ENCODE measurements around the gene TSPAN33. TPM values are rescaled to one million over a fixed set of nuclear protein-coding genes. Genes with fewer than 3 reads are reported as not detected.
A peak's percentile ranks its signal among the peaks of the same experiment; 100 is the strongest.

TSPAN33 gene
- total RNA-seq, 4 donors from 2014 or later, result 1.9 to 15.5 (median 9.9) TPM

- Histone ChIP-seq H3K9me3 (no peaks in the 10 kb centered on the region), H3K4me3 (no peak overlapping the region), H3K36me3 (no peaks in the 10 kb centered on the region), H3K27ac (no peak overlapping the region), H3K27me3 (peaks cover 5% of the 10 kb centered on the region), H3K4me1 (peaks cover 0 to 27% (median 4%) of the 10 kb centered on the region in 3 donors)
- WGBS, 2 donors (ENCODE audit: low coverage in 1 of 2), result 66 to 87% methylated on average over 2 to 4 of the region's 6 CpGs
- TF ChIP-seq POLR2AphosphoS5 (IDR thresholded peaks at IDR 0.05), result no peak
- no peak for TF ChIP-seq EP300 (IDR thresholded peaks at IDR 0.05)
- TF ChIP-seq, protein P1, sequence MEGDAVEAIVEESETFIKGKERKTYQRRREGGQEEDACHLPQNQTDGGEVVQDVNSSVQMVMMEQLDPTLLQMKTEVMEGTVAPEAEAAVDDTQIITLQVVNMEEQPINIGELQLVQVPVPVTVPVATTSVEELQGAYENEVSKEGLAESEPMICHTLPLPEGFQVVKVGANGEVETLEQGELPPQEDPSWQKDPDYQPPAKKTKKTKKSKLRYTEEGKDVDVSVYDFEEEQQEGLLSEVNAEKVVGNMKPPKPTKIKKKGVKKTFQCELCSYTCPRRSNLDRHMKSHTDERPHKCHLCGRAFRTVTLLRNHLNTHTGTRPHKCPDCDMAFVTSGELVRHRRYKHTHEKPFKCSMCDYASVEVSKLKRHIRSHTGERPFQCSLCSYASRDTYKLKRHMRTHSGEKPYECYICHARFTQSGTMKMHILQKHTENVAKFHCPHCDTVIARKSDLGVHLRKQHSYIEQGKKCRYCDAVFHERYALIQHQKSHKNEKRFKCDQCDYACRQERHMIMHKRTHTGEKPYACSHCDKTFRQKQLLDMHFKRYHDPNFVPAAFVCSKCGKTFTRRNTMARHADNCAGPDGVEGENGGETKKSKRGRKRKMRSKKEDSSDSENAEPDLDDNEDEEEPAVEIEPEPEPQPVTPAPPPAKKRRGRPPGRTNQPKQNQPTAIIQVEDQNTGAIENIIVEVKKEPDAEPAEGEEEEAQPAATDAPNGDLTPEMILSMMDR (IDR thresholded peaks at IDR 0.05), result no peak
- TF ChIP-seq POLR2A (IDR thresholded peaks at IDR 0.05), result no peak
- ATAC-seq, result no peak
These were observed 40.6 kb downstream of the TSPAN33 start for GRCh38 chr7:129184981-129185670.

DNA sequence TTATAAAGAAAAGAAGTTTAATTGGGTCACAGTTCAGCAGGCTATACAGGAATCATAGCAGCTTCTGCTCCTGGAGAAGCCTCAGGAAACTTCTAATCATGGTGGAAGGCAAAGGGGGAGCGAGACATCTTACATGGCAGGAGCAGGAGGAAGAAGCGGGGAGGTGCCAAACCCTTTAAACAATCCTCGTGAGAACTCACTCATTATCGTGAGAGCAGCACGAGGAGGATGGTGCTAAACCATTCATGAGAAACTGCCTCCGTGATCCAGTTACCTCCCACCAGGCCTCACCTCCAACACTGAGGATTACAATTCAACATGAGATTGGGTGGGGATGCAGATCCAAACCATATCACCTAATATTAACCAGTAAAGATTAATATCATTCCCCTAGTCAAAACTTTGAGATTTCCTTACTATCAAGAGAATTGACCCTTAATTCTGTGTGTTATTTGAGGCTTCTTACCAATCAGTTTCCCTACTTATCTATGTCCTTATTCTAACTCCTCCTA lies 42.3 kb downstream of the TSPAN33 start:
- no peaks in the 10 kb centered on the region for H3K36me3 ChIP-seq
- H3K4me3 ChIP-seq, result no peak overlapping the region
- no peak for ATAC-seq
- H3K4me1 ChIP-seq, result peaks cover 0 to 40% (median 9%) of the 10 kb centered on the region in 3 donors
- no peak for TF ChIP-seq POLR2A (IDR thresholded peaks at IDR 0.05)
- TF ChIP-seq, protein P1 (IDR thresholded peaks at IDR 0.05), result no peak
- TF ChIP-seq EP300 (IDR thresholded peaks at IDR 0.05), result no peak
- TF ChIP-seq POLR2AphosphoS5 (IDR thresholded peaks at IDR 0.05), result no peak
- no peak overlapping the region for H3K27ac ChIP-seq
- H3K27me3 ChIP-seq, result no peaks in the 10 kb centered on the region
- 89 to 100% methylated on average over 1 to 5 of the region's 6 CpGs for WGBS, 2 donors (ENCODE audit: low coverage in 1 of 2)
- H3K9me3 ChIP-seq, result no peaks in the 10 kb centered on the region

DNA sequence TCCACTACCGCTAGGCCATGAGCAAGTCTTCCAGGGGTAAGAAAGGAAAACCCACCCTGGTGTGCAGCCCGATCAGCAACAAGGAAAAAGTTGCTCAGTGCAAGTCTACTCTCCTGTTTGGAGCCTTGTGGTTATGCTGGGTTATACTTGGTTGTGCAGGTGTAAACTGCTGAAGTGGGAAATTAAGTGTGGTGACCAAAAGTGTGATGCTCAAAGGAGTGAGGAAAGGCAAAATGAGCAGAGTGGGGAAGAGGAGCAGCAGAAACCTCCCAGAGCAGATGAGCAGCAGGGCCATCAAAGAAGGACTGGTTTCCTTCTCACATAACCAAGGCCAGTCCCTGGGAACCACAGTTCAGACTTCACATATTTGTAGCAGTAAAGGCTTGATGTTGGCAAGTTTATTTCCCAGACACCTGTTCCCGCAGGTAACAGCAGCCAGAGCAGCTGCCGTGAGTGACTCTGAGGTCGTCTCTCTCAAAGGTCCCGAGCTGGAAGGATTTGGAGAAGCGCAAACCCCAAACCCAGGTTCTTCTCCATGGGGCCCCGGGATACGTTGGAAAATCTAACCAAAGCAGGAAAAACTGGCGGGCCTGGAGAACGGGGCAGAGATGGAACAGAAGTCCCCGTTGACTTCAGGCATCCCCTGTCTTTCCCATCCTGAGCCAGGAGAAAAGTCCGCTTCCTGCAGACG lies 43.3 kb downstream of the TSPAN33 start:
- Histone ChIP-seq H3K27ac (peak overlapping the region in 3 of 4 donors; percentile 46 to 75 (median 72)), H3K9me3 (no peaks in the 10 kb centered on the region), H3K4me1 (peaks cover 0 to 40% (median 9%) of the 10 kb centered on the region in 3 donors), H3K27me3 (no peaks in the 10 kb centered on the region), H3K36me3 (no peaks in the 10 kb centered on the region), H3K4me3 (peak overlapping the region; percentile 71 to 94)
- TF ChIP-seq, protein P1 (IDR thresholded peaks at IDR 0.05), result no peak
- TF ChIP-seq POLR2A (IDR thresholded peaks at IDR 0.05) (no peak), POLR2AphosphoS5 (IDR thresholded peaks at IDR 0.05) (no peak), EP300 (IDR thresholded peaks at IDR 0.05) (no peak)
- WGBS, 2 donors (ENCODE audit: low coverage in 1 of 2), result 24 to 50% methylated on average over 4 to 11 of the region's 14 CpGs
- no peak for ATAC-seq

DNA sequence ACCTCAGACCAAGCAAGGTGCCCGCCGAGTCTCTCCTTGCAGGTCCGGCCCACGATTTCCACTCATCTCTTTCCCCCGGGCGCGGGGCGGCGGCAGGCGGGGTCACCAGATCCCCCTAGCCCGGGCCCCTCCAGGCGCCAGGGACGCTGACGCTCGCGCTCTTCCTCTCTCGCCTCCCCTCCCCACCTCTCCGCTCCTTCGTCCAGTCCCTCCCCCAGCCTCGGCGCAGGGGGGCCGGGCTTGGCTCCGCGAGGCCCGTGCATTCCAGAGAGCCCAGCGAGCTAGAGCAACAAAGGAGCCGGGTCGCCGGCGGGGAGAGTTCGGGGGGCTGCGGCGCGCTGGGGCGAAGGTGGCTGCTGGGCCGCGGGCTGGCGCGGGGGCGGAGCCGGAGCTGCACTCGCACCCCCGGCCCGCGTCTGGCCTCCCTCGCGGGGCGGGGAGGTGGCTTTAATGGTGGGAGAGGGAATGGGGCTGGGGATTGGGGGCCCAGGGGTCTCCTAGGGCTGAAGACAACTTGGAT lies 43.9 kb downstream of the TSPAN33 start, which contains the start of gene SMO:
SMO (plus strand) TSS at position 262 of the 520 bp plus-strand sequence. CDS start 519 bp downstream, outside the sequence.
- no peaks in the 10 kb centered on the region for H3K36me3 ChIP-seq
- H3K27me3 ChIP-seq, result no peaks in the 10 kb centered on the region
- no peaks in the 10 kb centered on the region for H3K9me3 ChIP-seq
- WGBS, 2 donors (ENCODE audit: low coverage in 1 of 2), result 0% methylated on average over 1 of the region's 48 CpGs; no CpG with 5 or more reads in 1 of the 2 donors
- no peak for TF ChIP-seq EP300 (IDR thresholded peaks at IDR 0.05)
- TF ChIP-seq, protein P1 (IDR thresholded peaks at IDR 0.05), result no peak
- TF ChIP-seq POLR2A (IDR thresholded peaks at IDR 0.05), result no peak
- no peak for TF ChIP-seq POLR2AphosphoS5 (IDR thresholded peaks at IDR 0.05)
- H3K4me3 ChIP-seq, result peak within 1 kb of the TSS; percentile 71 to 94
- ATAC-seq, result peak; percentile 87
- H3K4me1 ChIP-seq, result peaks cover 0 to 40% (median 9%) of the 10 kb centered on the region in 3 donors
- peak within 1 kb of the TSS in 3 of 4 donors; percentile 46 to 75 (median 72) for H3K27ac ChIP-seq
